HG03280 (cell line): ENCODE results near the gene EVA1C.
"Not testable (repeated sequence)": the region's sequence is repeated elsewhere in the genome, so short reads cannot be mapped to it uniquely, and the experiment has no call there.

ENCODE experiments used
- ATAC-seq: cut with Tn5 transposase; IDR thresholded peaks from one replicate; pipeline ENCODE4 v1.9.1; 2021; ENCODE audit warnings: mild to moderate bottlenecking, moderate library complexity; ENCODE audit not compliant: unreplicated experiment

EVA1C gene

DNA sequence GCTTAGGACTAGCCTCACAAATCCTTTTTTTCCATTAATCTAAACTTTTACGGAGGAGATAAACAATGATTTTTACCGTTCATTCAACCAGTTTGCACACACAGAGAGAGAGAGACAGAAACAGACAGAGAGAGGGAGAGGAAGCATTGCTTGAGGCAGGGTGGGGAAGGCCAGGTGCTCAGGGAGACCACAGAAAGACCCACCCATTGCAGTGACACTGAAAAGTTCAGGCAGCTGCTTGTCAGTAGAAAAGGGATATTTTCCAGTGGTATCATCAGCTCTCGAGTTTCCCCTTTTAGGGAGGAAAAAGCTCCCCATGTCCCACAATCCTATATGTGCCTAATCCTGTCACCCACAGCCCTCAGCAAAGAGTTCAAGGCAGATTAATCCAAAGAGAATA lies 145.6 kb downstream of the EVA1C start:
- ATAC-seq: no peak

DNA sequence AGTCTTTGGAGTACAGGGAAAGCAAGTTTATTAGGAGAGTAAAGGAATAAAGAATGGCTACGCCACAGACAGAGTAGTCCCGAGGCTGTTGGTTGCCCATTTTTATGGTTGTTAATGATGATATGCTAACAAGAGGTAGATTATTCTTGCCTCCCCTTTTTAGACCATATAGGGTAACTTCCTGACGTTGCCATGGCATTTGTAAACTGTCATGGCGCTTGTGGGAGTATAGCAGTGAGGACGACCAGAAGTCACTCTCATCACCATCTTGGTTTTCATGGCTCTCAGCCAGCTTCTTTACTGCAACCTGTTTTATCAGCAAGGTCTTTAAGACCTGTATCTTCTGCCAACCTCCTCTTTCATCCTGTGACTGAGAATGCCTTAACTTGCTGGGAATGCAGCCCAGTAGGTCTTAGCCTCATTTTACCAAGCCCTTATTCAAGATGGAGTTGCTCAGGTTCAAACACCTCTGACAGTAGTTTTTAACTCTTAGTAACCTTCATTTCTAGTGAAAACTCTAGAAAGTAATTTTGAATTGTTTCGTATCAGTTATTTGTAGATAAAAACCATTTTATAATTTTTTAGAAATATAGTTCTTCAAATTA lies 146.6 kb downstream of the EVA1C start:
- no peak for ATAC-seq

DNA sequence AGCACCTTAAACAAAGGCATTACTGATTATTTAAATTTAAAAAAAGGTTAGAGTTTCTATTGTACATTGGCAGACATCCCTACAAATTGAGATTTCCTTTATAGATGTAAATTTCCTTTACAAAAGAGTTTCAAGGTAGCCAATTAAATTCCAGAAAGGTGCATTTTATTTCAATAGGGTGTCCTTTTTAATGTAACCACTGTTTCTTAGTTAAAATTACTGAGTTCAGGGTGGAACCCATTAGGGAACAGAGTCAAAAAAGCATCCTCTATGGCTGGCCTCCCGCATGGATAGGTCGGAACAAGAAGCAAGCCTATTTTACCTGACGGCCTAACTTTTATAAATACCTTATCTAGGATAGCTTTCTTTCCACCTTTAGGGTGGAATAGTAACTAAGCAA lies 148.4 kb downstream of the EVA1C start:
- ATAC-seq: no peak

DNA sequence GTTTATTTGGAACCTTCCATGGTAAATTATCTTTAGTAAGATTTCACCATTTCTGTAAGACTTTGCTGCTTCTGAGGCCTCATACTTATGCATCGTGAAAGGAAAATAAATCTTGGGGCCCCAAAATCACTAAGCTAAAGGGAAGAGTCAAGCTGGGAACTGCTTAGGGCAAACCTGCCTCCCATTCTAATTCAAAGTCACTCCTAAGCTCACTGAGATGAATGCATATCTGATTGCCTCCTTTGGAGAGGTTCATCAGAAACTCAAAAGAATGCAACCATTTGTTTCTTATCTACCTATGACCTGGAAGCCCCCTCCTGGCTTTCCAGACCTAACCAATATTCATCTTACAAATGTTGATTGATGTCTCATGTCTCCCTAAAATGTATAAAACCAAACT lies 149.0 kb downstream of the EVA1C start:
- ATAC-seq: not testable (repeated sequence)

DNA sequence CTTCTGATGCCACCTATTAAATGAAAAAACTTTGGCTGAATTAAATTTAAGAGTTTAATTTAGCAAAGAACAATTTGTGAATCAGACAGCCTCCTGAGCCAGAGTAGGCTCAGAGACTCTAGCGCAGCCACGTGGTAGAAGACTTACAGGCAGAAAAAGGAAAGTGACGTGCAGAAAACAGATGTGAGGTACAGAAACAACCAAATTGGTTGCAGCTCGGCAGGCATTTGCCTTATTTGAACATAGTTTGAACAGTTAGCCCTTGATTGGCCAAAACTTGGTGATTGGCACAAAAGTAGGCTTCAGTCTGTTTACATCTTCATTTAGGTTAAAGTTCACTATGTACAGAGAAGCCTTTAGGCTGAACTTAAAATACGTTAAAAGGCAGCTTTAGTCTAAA lies 149.9 kb downstream of the EVA1C start:
- no peak for ATAC-seq

DNA sequence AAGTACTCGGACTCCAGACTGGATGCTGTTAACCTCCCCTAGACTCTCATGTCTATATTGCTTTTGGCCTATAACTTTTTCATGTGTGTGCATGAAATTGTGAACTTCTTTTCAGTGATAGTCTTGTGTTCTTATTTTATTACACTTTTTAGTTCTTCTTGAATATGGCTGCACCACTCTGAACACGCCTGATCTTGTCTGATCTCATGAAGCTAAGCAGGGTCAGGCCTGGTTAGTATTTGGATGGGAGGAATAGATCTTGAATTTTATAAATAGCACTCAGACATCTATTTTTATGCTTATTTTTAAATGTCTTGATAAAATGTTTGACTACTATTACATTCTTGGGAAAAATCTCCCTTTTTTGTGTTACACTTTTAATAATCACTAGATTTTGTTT lies 150.4 kb downstream of the EVA1C start:
- ATAC-seq: no peak
